GM13976 (cell line): ENCODE measurements around the gene PPP1R37.

Source experiments
- DNase-seq: peaks from one replicate; pipeline ENCODE4 v3.0.0; 2012; ENCODE audit warnings: low spot score
- in situ Hi-C: fragments of 300-500 bp; cut with MboI; formaldehyde crosslinking; loops from one replicate; pipeline ENCODE4 v1.12.0; 2022; ENCODE audit warnings: low sequenced_read_pairs, mixed read lengths, inconsistent platforms; ENCODE audit not compliant: unreplicated experiment
- TF ChIP-seq, protein P1 (sequence below): IDR thresholded peaks from 2 replicates; pipeline ENCODE4 v1.5.1; 2012; ENCODE audit warnings: borderline replicate concordance, mild to moderate bottlenecking; ENCODE audit not compliant: insufficient read depth; ENCODE audit errors: extremely low read depth, missing control alignments, control extremely low read depth

Gene PPP1R37

DNA sequence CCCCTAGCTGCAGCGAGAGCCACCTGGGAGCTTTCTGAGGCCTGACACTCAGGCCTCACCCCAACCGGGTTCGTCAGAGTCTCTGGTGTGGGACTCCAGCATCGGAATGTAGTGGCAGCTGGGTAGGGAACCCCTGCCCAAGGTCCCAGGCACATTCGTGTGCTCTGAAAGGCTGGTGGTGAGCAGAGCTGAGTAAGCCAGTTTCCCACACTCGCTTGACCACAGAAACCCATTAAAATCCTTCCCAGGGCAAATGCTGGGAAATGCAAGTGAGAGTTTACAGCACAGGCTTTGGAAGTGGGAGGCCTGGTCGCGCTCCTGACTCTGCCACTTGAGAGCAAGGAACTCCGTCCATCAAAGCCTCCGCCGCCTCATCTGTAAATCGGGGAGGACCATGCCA, 80.8 kb downstream of the PPP1R37 start:
- in situ Hi-C loops = no loop called here
- no peak for DNase-seq
- TF ChIP-seq, protein P1, sequence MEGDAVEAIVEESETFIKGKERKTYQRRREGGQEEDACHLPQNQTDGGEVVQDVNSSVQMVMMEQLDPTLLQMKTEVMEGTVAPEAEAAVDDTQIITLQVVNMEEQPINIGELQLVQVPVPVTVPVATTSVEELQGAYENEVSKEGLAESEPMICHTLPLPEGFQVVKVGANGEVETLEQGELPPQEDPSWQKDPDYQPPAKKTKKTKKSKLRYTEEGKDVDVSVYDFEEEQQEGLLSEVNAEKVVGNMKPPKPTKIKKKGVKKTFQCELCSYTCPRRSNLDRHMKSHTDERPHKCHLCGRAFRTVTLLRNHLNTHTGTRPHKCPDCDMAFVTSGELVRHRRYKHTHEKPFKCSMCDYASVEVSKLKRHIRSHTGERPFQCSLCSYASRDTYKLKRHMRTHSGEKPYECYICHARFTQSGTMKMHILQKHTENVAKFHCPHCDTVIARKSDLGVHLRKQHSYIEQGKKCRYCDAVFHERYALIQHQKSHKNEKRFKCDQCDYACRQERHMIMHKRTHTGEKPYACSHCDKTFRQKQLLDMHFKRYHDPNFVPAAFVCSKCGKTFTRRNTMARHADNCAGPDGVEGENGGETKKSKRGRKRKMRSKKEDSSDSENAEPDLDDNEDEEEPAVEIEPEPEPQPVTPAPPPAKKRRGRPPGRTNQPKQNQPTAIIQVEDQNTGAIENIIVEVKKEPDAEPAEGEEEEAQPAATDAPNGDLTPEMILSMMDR = no peak

DNA sequence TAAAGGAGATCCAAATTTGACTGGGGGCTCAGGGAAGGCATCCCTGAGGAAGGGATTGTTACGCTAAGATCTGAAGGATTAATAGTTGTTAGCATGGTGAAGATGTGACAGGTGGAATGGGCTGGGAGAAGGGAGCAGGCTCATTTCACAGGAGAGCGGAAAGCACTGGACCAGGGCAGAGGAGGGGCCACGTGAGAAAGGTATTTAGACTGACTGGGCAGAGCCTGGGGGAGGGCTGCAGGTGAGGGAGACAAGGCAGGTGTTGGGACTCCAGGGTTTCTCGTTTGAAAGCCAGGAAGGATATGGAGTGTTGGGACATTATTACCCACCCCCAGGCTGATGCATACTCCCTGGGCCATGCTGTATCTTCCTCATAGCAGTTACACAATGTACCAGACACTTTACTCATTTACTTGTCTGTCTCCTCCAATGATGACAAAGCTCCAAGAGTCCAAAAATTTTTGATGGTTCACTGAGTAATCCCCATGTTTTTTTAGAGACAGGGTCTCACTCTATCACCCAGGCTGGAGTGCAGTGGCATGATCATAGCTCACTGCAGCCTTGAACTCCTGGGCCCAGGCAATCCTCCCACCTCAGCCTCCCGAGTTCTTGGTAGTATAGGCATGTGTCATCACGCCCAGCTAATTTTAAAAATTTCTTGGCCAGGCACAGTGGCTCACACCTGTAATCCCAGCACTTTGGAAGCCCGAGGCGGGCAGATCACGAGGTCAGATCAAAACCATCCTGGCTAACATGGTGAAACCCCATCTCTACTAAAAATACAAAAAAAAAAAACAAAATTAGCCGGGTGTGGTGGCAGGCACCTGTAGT, 82.8 kb downstream of the PPP1R37 start:
- DNase-seq = no peak
- in situ Hi-C loops = no loop called here
- TF ChIP-seq, protein P1 = no peak

DNA sequence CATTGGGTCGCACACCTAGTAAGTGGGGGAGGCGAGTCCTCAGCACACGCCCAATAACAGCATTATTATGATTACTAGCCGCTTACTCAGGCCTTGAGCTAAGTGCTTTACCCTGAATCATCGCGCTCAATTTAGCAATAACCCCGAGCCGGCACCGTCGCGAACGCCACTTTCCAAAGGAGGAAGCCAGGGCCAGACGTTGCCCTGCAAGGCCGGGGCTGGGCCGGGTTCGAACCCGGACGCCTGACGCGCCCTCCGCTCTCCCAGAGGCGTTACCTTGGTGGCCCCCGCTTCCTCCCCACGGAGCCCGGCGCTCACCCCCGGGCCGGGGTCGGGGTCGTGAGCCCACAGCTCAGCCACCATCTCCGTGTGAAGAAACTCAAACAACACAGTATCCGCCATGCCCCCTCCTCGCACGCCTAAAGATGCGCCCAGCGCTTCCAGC, 84.9 kb downstream of the PPP1R37 start, which contains the start of gene TRAPPC6A:
Gene TRAPPC6A (minus strand): TSS at position 421 of the 445 bp plus-strand sequence. CDS start 19 bp downstream, at position 402.
- no peak for DNase-seq
- in situ Hi-C loops = no loop called here
- TF ChIP-seq, protein P1 = no peak

DNA sequence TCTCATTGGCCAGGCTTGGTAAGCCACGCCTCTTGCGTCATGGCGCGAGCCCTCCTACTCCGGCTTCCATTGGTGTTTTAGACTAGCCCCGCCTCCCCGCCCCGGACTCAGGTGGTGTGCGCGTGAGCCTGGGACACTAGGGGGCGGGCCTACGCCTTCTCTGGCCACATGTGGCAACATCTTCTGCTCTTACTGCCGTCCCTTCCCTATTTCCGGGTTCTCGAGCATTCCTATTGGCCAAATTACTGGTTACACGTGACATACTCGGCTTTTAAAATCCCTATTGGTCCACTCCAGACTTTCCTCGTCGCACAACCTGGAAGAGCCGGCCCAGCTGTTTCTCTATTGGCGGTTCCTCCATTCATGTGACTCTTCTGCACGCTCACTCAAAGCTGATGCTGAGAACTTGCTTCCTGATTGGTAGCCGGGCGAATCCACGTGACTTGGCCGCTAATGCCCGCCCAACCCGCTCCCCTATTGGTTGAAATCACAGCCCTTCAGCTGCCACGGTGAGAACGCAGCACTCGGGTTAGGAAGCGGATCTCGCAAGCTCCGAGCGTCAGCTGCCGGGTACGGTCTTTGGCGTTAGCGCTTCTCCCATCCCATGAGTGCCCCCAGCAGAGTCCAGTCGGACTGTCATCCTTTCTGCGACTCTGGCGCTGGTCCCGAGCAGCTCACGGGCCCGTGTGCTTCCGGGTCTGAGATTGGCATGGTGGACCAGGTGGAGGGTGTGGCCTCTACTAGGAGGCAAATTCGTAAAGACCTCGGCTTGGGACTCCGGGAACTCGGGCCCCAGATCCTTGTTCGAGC, 85.5 kb downstream of the PPP1R37 start, which contains the start of gene BLOC1S3:
Gene BLOC1S3 (plus strand): TSS at position 523 of the 810 bp plus-strand sequence. CDS start 513 bp downstream, outside the sequence.
- in situ Hi-C loops = no loop called here
- TF ChIP-seq, protein P1 = peak; percentile 8
- DNase-seq = peak; percentile 98

- in situ Hi-C loops = no loop called here
- peak; percentile 51 for DNase-seq
- TF ChIP-seq, protein P1 = no peak
Measured at GRCh38 chr19:45179072-45179891, 86.3 kb downstream of the PPP1R37 start.
